HG03575 (cell line): ENCODE measurements around the gene ACVR1B.
"Not testable (repeated sequence)": the region's sequence is repeated elsewhere in the genome, so short reads cannot be mapped to it uniquely, and the experiment has no call there.

Experiments
- ATAC-seq: cut with Tn5 transposase; IDR thresholded peaks from one replicate; pipeline ENCODE4 v1.9.1; 2021; ENCODE audit not compliant: unreplicated experiment, insufficient number of reproducible peaks, low FRiP score; ENCODE audit errors: extremely low read depth

The ACVR1B gene

GRCh38 chr12:51959921-51960320 is 8.4 kb downstream of the ACVR1B start:
- no peak for ATAC-seq

GRCh38 chr12:51960488-51960887 is 9.0 kb downstream of the ACVR1B start:
- no peak for ATAC-seq

- ATAC-seq: no peak
These were observed 9.4 kb downstream of the ACVR1B start for GRCh38 chr12:51960890-51961289.

- no peak for ATAC-seq
These were observed 10.3 kb downstream of the ACVR1B start for GRCh38 chr12:51961834-51962233.

- ATAC-seq: no peak
These were observed 11.2 kb downstream of the ACVR1B start for GRCh38 chr12:51962737-51963136.

GRCh38 chr12:51963477-51963876 is 12.0 kb downstream of the ACVR1B start:
- no peak for ATAC-seq

GRCh38 chr12:51969643-51970042 is 18.1 kb downstream of the ACVR1B start:
- no peak for ATAC-seq

- peak; percentile 46 for ATAC-seq
These were observed 19.6 kb downstream of the ACVR1B start for GRCh38 chr12:51970904-51971646.

- no peak for ATAC-seq
These were observed 20.4 kb downstream of the ACVR1B start for GRCh38 chr12:51971679-51972421.

- ATAC-seq: no peak
These were observed 20.9 kb downstream of the ACVR1B start for GRCh38 chr12:51972422-51972812.

- ATAC-seq: no peak
These were observed 21.4 kb downstream of the ACVR1B start for GRCh38 chr12:51972849-51973273.

GRCh38 chr12:51973560-51973959 is 22.1 kb downstream of the ACVR1B start:
- no peak for ATAC-seq

GRCh38 chr12:51974646-51975045 is 23.1 kb downstream of the ACVR1B start:
- no peak for ATAC-seq

GRCh38 chr12:51975196-51975595 is 23.7 kb downstream of the ACVR1B start:
- ATAC-seq: no peak

- no peak for ATAC-seq
These were observed 25.1 kb downstream of the ACVR1B start for GRCh38 chr12:51976376-51977160.

- no peak for ATAC-seq
These were observed 25.8 kb downstream of the ACVR1B start for GRCh38 chr12:51977320-51977753.

GRCh38 chr12:51979306-51979705 is 27.8 kb downstream of the ACVR1B start:
- not testable (repeated sequence) for ATAC-seq

- ATAC-seq: no peak
These were observed 28.7 kb downstream of the ACVR1B start for GRCh38 chr12:51980051-51980808.

- no peak for ATAC-seq
These were observed 29.3 kb downstream of the ACVR1B start for GRCh38 chr12:51980809-51981127.
